Osteocyte (in vitro differentiated cells): ENCODE measurements around the gene TRIM33. TPM values are rescaled to one million over a fixed set of nuclear protein-coding genes. Genes with fewer than 3 reads are reported as not detected.

Experiments
- DNase-seq: peaks from one replicate; pipeline ENCODE4 v3.0.0; 2021; ENCODE audit warnings: mixed read lengths; ENCODE audit not compliant: unreplicated experiment; ENCODE audit errors: extremely low spot score
- H3K27ac Mint-ChIP-seq: one replicate; pipeline ENCODE4 v1.8.0; 2021; ENCODE audit warnings: mild to moderate bottlenecking, mixed read lengths; ENCODE audit not compliant: unreplicated experiment
- H3K27me3 Mint-ChIP-seq: one replicate; pipeline ENCODE4 v1.8.0; 2021; ENCODE audit warnings: mixed read lengths; ENCODE audit not compliant: unreplicated experiment
- H3K36me3 Mint-ChIP-seq: one replicate; pipeline ENCODE4 v1.8.0; 2021; ENCODE audit warnings: mixed read lengths; ENCODE audit not compliant: unreplicated experiment
- H3K4me1 Mint-ChIP-seq: one replicate; pipeline ENCODE4 v1.8.0; 2021; ENCODE audit warnings: mixed read lengths; ENCODE audit not compliant: unreplicated experiment
- H3K4me3 Mint-ChIP-seq: one replicate; pipeline ENCODE4 v1.8.0; 2021; ENCODE audit warnings: mild to moderate bottlenecking, moderate library complexity, mixed read lengths; ENCODE audit not compliant: unreplicated experiment
- H3K9me3 Mint-ChIP-seq: one replicate; pipeline ENCODE4 v1.8.0; 2021; ENCODE audit warnings: mixed read lengths; ENCODE audit not compliant: unreplicated experiment
- CTCF ChIP-seq: fragments of 200-600 bp; sonication (generic); IDR thresholded peaks from 2 replicates; pipeline ENCODE4 v1.5.0; 2021; ENCODE audit warnings: antibody characterized with exemption, mild to moderate bottlenecking, moderate library complexity
- total RNA-seq: library from RNA; stranded (reverse); gene quantifications from 2 replicates; pipeline ENCODE4 v1.2.1, GENCODE V29; 2021

The TRIM33 gene
- total RNA-seq, 1 donor from 2014 or later: 32.2 TPM

GRCh38 chr1:114499478-114499877, 11.5 kb downstream of the TRIM33 start:
- H3K9me3 Mint-ChIP-seq: peaks cover 4% of the 10 kb centered on the region
- no peaks in the 10 kb centered on the region for H3K27me3 Mint-ChIP-seq
- no peak overlapping the region for H3K27ac Mint-ChIP-seq
- no peak for TF ChIP-seq CTCF
- no peak overlapping the region for H3K4me3 Mint-ChIP-seq
- DNase-seq: no peak
- H3K36me3 Mint-ChIP-seq: peaks cover 3% of the 10 kb centered on the region
- peaks cover 25% of the 10 kb centered on the region for H3K4me1 Mint-ChIP-seq

- TF ChIP-seq CTCF: no peak
- Mint-ChIP-seq H3K4me3 (no peak overlapping the region), H3K9me3 (peaks cover 9% of the 10 kb centered on the region), H3K27me3 (no peaks in the 10 kb centered on the region), H3K36me3 (peaks cover 7% of the 10 kb centered on the region), H3K4me1 (peaks cover 6% of the 10 kb centered on the region), H3K27ac (no peak overlapping the region)
- DNase-seq: no peak
Measured at GRCh38 chr1:114496089-114496488, 14.9 kb downstream of the TRIM33 start.

GRCh38 chr1:114495486-114495885, 15.5 kb downstream of the TRIM33 start:
- DNase-seq: no peak
- Mint-ChIP-seq H3K27me3 (no peaks in the 10 kb centered on the region), H3K36me3 (peaks cover 7% of the 10 kb centered on the region), H3K4me1 (peaks cover 8% of the 10 kb centered on the region), H3K9me3 (peaks cover 9% of the 10 kb centered on the region), H3K27ac (no peak overlapping the region), H3K4me3 (no peak overlapping the region)
- TF ChIP-seq CTCF: no peak

GRCh38 chr1:114492978-114493377, 18.0 kb downstream of the TRIM33 start:
- H3K36me3 Mint-ChIP-seq: peaks cover 7% of the 10 kb centered on the region
- peaks cover 5% of the 10 kb centered on the region for H3K9me3 Mint-ChIP-seq
- no peak for DNase-seq
- H3K27me3 Mint-ChIP-seq: no peaks in the 10 kb centered on the region
- no peak overlapping the region for H3K4me3 Mint-ChIP-seq
- TF ChIP-seq CTCF: no peak
- H3K27ac Mint-ChIP-seq: no peak overlapping the region
- peaks cover 14% of the 10 kb centered on the region for H3K4me1 Mint-ChIP-seq

GRCh38 chr1:114490274-114490693, 20.7 kb downstream of the TRIM33 start:
- no peak overlapping the region for H3K4me3 Mint-ChIP-seq
- peaks cover 4% of the 10 kb centered on the region for H3K36me3 Mint-ChIP-seq
- peaks cover 12% of the 10 kb centered on the region for H3K4me1 Mint-ChIP-seq
- no peak for DNase-seq
- H3K9me3 Mint-ChIP-seq: peaks cover 5% of the 10 kb centered on the region
- H3K27me3 Mint-ChIP-seq: no peaks in the 10 kb centered on the region
- no peak overlapping the region for H3K27ac Mint-ChIP-seq
- TF ChIP-seq CTCF: no peak
